OCI-LY7 (cell line): Measurements from ENCODE around the gene ZNF846. TPM values are rescaled to one million over a fixed set of nuclear protein-coding genes. Genes with fewer than 3 reads are reported as not detected.
"Not testable (repeated sequence)": the region's sequence is repeated elsewhere in the genome, so short reads cannot be mapped to it uniquely, and the experiment has no call there.

Experiments used
- BruUV-seq: library from RNA; stranded (reverse); fragments of 400-500 nt; replicated peaks from 2 replicates; lab custom pipeline; 2021; lab: Mats Ljungman, UMichigan
- CTCF ChIA-PET: fragments of 300-600 bp; sonication (Branson Sonifier 250); formaldehyde crosslinking; loops from one replicate; lab custom pipeline; 2022; ENCODE audit warnings: antibody characterized with exemption; ENCODE audit not compliant: unreplicated experiment; lab: Charles Lee
- POLR2A ChIA-PET: fragments of 300-600 bp; sonication (Branson Sonifier 250); formaldehyde crosslinking; loops from one replicate; lab custom pipeline; 2022; ENCODE audit warnings: antibody characterized with exemption; lab: Charles Lee
- DNase-seq: peaks from one replicate; pipeline ENCODE4 v3.0.0-alpha.2; 2015; ENCODE audit warnings: low spot score
- H2AFZ ChIP-seq: fragments of 200-600 bp; sonication (generic), shearing (Covaris generic); 2 replicates; pipeline ENCODE4 v1.6.1; 2014; ENCODE audit warnings: mild to moderate bottlenecking, antibody characterized with exemption, low read length, moderate library complexity
- H3K27ac ChIP-seq: fragments of 200-600 bp; sonication (generic); 2 replicates; pipeline ENCODE4 v1.5.1; 2014; ENCODE audit warnings: mixed run types, low read depth, mild to moderate bottlenecking, moderate library complexity, low read length, inconsistent platforms; ENCODE audit not compliant: poor library complexity, severe bottlenecking
- H3K36me3 ChIP-seq: fragments of 200-600 bp; sonication (generic); 2 replicates; pipeline ENCODE4 v1.6.1; 2014; ENCODE audit warnings: mild to moderate bottlenecking, antibody characterized with exemption, low read length, moderate library complexity, mixed read lengths; ENCODE audit not compliant: insufficient read depth
- H3K4me1 ChIP-seq: fragments of 200-600 bp; sonication (generic); 2 replicates; pipeline ENCODE4 v1.5.1; 2014; ENCODE audit warnings: mild to moderate bottlenecking, low read length; ENCODE audit not compliant: insufficient read depth, poor library complexity, severe bottlenecking
- H3K4me2 ChIP-seq: fragments of 200-600 bp; sonication (generic); 2 replicates; pipeline ENCODE4 v1.6.1; 2014; ENCODE audit warnings: mild to moderate bottlenecking, low read length
- H3K4me3 ChIP-seq: fragments of 200-600 bp; sonication (generic); 2 replicates; pipeline ENCODE4 v1.5.1; 2014; ENCODE audit warnings: mild to moderate bottlenecking, low read depth, low read length; ENCODE audit not compliant: poor library complexity, severe bottlenecking
- H3K79me2 ChIP-seq: fragments of 200-600 bp; sonication (generic); 2 replicates; pipeline ENCODE4 v1.6.1; 2016; ENCODE audit warnings: low read depth, mild to moderate bottlenecking, low read length, moderate library complexity, mixed read lengths; ENCODE audit not compliant: insufficient read depth
- H3K9me2 ChIP-seq: fragments of 200-600 bp; sonication (generic); 2 replicates; pipeline ENCODE4 v1.6.1; 2016; ENCODE audit warnings: mild to moderate bottlenecking, low read length, mixed read lengths; ENCODE audit not compliant: insufficient read depth
- H3K9me3 ChIP-seq: fragments of 200-600 bp; sonication (generic); 2 replicates; pipeline ENCODE4 v1.6.1; 2014; ENCODE audit warnings: mild to moderate bottlenecking, mixed run types, low read length, mixed read lengths
- H4K20me1 ChIP-seq: fragments of 200-600 bp; sonication (generic); 2 replicates; pipeline ENCODE4 v1.6.1; 2014; ENCODE audit warnings: mild to moderate bottlenecking, antibody characterized with exemption, low read length, moderate library complexity, mixed read lengths; ENCODE audit not compliant: insufficient read depth
- CTCF ChIP-seq: fragments of 200-600 bp; sonication (generic); conservative IDR thresholded peaks from 2 replicates; pipeline ENCODE4 v1.5.1; 2014; ENCODE audit warnings: mild to moderate bottlenecking, antibody characterized with exemption, low read length, moderate library complexity, mixed read lengths
- EZH2phosphoT487 ChIP-seq: fragments of 200-600 bp; sonication (generic); IDR thresholded peaks from 2 replicates; pipeline ENCODE4 v1.6.1; 2018; ENCODE audit warnings: low read depth, borderline replicate concordance, mild to moderate bottlenecking, mixed run types, antibody characterized with exemption, low read length, moderate library complexity, mixed read lengths
- intact Hi-C: fragments of 100-400 bp; cut with micrococcal nuclease; formaldehyde crosslinking; loops from one replicate; pipeline ENCODE4 v1.10.0; 2022; ENCODE audit not compliant: unreplicated experiment
- total RNA-seq, 2 experiments: library from RNA; depleted of rRNA in 1 of 2; stranded (reverse); fragments of >200 nt in 1 of 2; shearing (Covaris generic) in 1 of 2; gene quantifications; 2 replicates each; pipeline ENCODE4 v1.2.3, GENCODE V29; 2014 to 2022

ZNF846 gene
- total RNA-seq, 2 experiments from 2014 or later, result 10.6 to 10.9 TPM

- Histone ChIP-seq H3K36me3 (no peaks in the 10 kb centered on the region), H4K20me1 (no peaks in the 10 kb centered on the region), H3K4me2 (no peak overlapping the region), H3K9me2 (no peaks in the 10 kb centered on the region), H3K4me1 (peaks cover 22% of the 10 kb centered on the region), H3K9me3 (no peaks in the 10 kb centered on the region), H2AFZ (no peak overlapping the region), H3K4me3 (no peak overlapping the region), H3K27ac (no peak overlapping the region), H3K79me2 (no peaks in the 10 kb centered on the region)
- POLR2A ChIA-PET, result interaction anchor here (0.6 kb wide), 1 partner anchor 206 kb away, joined by 7 read pairs; no protein-coding TSS in a partner anchor
- TF ChIP-seq EZH2phosphoT487, result no peak
- TF ChIP-seq CTCF, result no peak
- CTCF ChIA-PET, result no interaction called here
- DNase-seq, result no peak
- no TSS peak for BruUV-seq
- intact Hi-C loops, result no loop called here
Measured at GRCh38 chr19:9789066-9789465, 20.5 kb upstream of the ZNF846 start.

GRCh38 chr19:9788604-9789003 lies 20.1 kb upstream of the ZNF846 start:
- DNase-seq, H3K27ac ChIP-seq, H3K79me2 ChIP-seq, H3K4me2 ChIP-seq, H3K36me3 ChIP-seq, H4K20me1 ChIP-seq, CTCF ChIA-PET, intact Hi-C loops, H3K9me3 ChIP-seq, BruUV-seq, H3K9me2 ChIP-seq, H3K4me3 ChIP-seq, H2AFZ ChIP-seq: not testable (repeated sequence)
- H3K4me1 ChIP-seq, result peaks cover 25% of the 10 kb centered on the region
- POLR2A ChIA-PET, result interaction anchor here (0.6 kb wide), 2 partner anchors 112 to 205 kb away, joined by 3 to 7 read pairs; no protein-coding TSS in a partner anchor

GRCh38 chr19:9786819-9787218 lies 18.3 kb upstream of the ZNF846 start:
- DNase-seq, result no peak
- Histone ChIP-seq H3K4me2 (peak overlapping the region; percentile 78; the same call in 1 of the 2 replicates), H3K4me1 (peaks cover 25% of the 10 kb centered on the region), H3K9me3 (no peaks in the 10 kb centered on the region), H2AFZ (no peak overlapping the region), H3K9me2 (no peaks in the 10 kb centered on the region), H4K20me1 (no peaks in the 10 kb centered on the region), H3K36me3 (no peaks in the 10 kb centered on the region), H3K27ac (no peak overlapping the region), H3K79me2 (no peaks in the 10 kb centered on the region), H3K4me3 (no peak overlapping the region)
- intact Hi-C loops, result no loop called here
- ChIA-PET CTCF (no interaction called here), POLR2A (no interaction called here)
- no peak for TF ChIP-seq EZH2phosphoT487
- no peak for TF ChIP-seq CTCF
- no TSS peak for BruUV-seq
